Sigmoid colon (tissue), 3 donors: ENCODE data around the gene NR1H2.

ENCODE experiments used
- CTCF ChIP-seq, 4 experiments: fragments of 450-650 bp in 3 of 4; fragments of 200-600 bp in 1 of 4; IDR thresholded peaks; one replicate each; pipeline ENCODE4 v1.5.1; 2016 to 2019; ENCODE audit warnings: antibody characterized with exemption in 4 of 4, mild to moderate bottlenecking in 3 of 4, moderate library complexity in 2 of 4
- POLR2A ChIP-seq, 2 donors: fragments of 450-650 bp; IDR thresholded peaks; one replicate each; pipeline ENCODE4 v1.6.1; 2016; ENCODE audit warnings: antibody characterized with exemption in 2 of 2, mild to moderate bottlenecking in 2 of 2, moderate library complexity in 2 of 2

- TF ChIP-seq POLR2A (IDR thresholded peaks at IDR 0.05) (no peak), CTCF (IDR thresholded peaks at IDR 0.05) (no peak)
These were observed 33.9 kb downstream of the NR1H2 start for GRCh38 chr19:50410109-50410508.
